CD14-positive monocyte (primary cell): Measurements from ENCODE around the gene DNAI1. TPM values are rescaled to one million over a fixed set of nuclear protein-coding genes. Genes with fewer than 3 reads are reported as not detected.

Experiments used
- DNase-seq, 3 donors: peaks; one replicate each; pipeline ENCODE4 v3.0.0-alpha.2; 2011 to 2022
- H2AFZ ChIP-seq: 2 replicates; pipeline ENCODE4 v1.6.0; 2012; ENCODE audit warnings: mild to moderate bottlenecking, low read depth, low read length, inconsistent platforms; ENCODE audit not compliant: insufficient read depth, poor library complexity, severe bottlenecking
- H3K27ac ChIP-seq, 2 donors: 1 replicate in 1 of 2; 2 replicates in 1 of 2; pipeline ENCODE4 v1.5.1; 2012 to 2013; ENCODE audit warnings: low read length in 2 of 2, control low read depth in 1 of 2, inconsistent platforms in 1 of 2, low read depth in 1 of 2, mild to moderate bottlenecking in 1 of 2
- H3K27me3 ChIP-seq, 2 donors: one replicate each; pipeline versions ENCODE4 v1.6.0 to v1.6.1; 2011 to 2013; ENCODE audit warnings: low read length in 2 of 2; ENCODE audit not compliant: control insufficient read depth in 2 of 2, insufficient read depth in 2 of 2
- H3K36me3 ChIP-seq, 2 donors: replicated peaks in 1 of 2; 1 replicate in 1 of 2; 2 replicates in 1 of 2; pipeline versions ENCODE4 v1.5.1 to v1.6.1; 2012 to 2013; ENCODE audit warnings: low read length in 2 of 2, control low read depth in 1 of 2, inconsistent platforms in 1 of 2, mild to moderate bottlenecking in 1 of 2; ENCODE audit not compliant: insufficient read depth in 2 of 2, control insufficient read depth in 1 of 2
- H3K4me1 ChIP-seq, 2 donors: 1 replicate in 1 of 2; 2 replicates in 1 of 2; pipeline versions ENCODE4 v1.5.1 to v1.6.1; 2012 to 2013; ENCODE audit warnings: low read length in 2 of 2, control low read depth in 1 of 2, inconsistent platforms in 1 of 2, mild to moderate bottlenecking in 1 of 2, moderate library complexity in 1 of 2; ENCODE audit not compliant: insufficient read depth in 2 of 2, control insufficient read depth in 1 of 2
- H3K4me2 ChIP-seq: replicated peaks from 2 replicates; pipeline ENCODE3; 2012; ENCODE audit warnings: low read length, moderate library complexity, mild to moderate bottlenecking; ENCODE audit not compliant: poor library complexity, severe bottlenecking; ENCODE audit errors: extremely low read depth
- H3K4me3 ChIP-seq, 3 experiments: fragments of 200-600 bp in 1 of 3; sonication (generic) in 1 of 3; replicated peaks in 1 of 3; 1 replicate in 2 of 3; 2 replicates in 1 of 3; pipeline ENCODE4 v1.5.1; 2011 to 2013; ENCODE audit warnings: low read length in 3 of 3, mild to moderate bottlenecking in 3 of 3, control low read depth in 2 of 3, low read depth in 2 of 3, inconsistent platforms in 1 of 3, moderate library complexity in 1 of 3
- H3K79me2 ChIP-seq: 2 replicates; pipeline ENCODE4 v1.6.0; 2012; ENCODE audit warnings: mild to moderate bottlenecking, control low read depth, inconsistent platforms, low read length, moderate library complexity; ENCODE audit not compliant: insufficient read depth
- H3K9ac ChIP-seq: 2 replicates; pipeline ENCODE4 v1.6.0; 2017; ENCODE audit warnings: low read length, mild to moderate bottlenecking; ENCODE audit not compliant: insufficient read depth, poor library complexity, severe bottlenecking
- H3K9me3 ChIP-seq, 2 donors: replicated peaks in 1 of 2; 1 replicate in 1 of 2; 2 replicates in 1 of 2; pipeline versions ENCODE4 v1.5.1 to v1.6.1; 2012 to 2013; ENCODE audit warnings: low read length in 2 of 2, control low read depth in 1 of 2; ENCODE audit not compliant: control insufficient read depth in 1 of 2, insufficient read depth in 1 of 2
- H4K20me1 ChIP-seq: 2 replicates; pipeline ENCODE4 v1.6.0; 2012; ENCODE audit warnings: mild to moderate bottlenecking, low read length, control low read depth, moderate library complexity; ENCODE audit not compliant: insufficient read depth
- H3K27ac Mint-ChIP-seq, 7 donors: one replicate each; pipeline ENCODE4 v1.8.0; 2020; ENCODE audit warnings: mild to moderate bottlenecking in 7 of 7, mixed read lengths in 7 of 7, moderate library complexity in 6 of 7, inconsistent platforms in 2 of 7
- H3K27me3 Mint-ChIP-seq, 3 donors: one replicate each; pipeline ENCODE4 v1.8.0; 2021 to 2022; ENCODE audit warnings: low read depth in 3 of 3, mild to moderate bottlenecking in 3 of 3, mixed read lengths in 3 of 3, moderate library complexity in 3 of 3, inconsistent platforms in 1 of 3
- H3K36me3 Mint-ChIP-seq, 2 donors: one replicate each; pipeline ENCODE4 v1.8.0; 2020; ENCODE audit warnings: mixed read lengths in 2 of 2, inconsistent platforms in 1 of 2, mild to moderate bottlenecking in 1 of 2
- H3K4me1 Mint-ChIP-seq: one replicate; pipeline ENCODE4 v1.8.0; 2020; ENCODE audit warnings: mild to moderate bottlenecking, mixed read lengths
- H3K4me3 Mint-ChIP-seq, 2 donors: one replicate each; pipeline ENCODE4 v1.8.0; 2020; ENCODE audit warnings: mild to moderate bottlenecking in 2 of 2, mixed read lengths in 2 of 2, moderate library complexity in 1 of 2
- H3K9me3 Mint-ChIP-seq, 7 donors: one replicate each; pipeline ENCODE4 v1.8.0; 2020 to 2022; ENCODE audit warnings: mixed read lengths in 7 of 7, mild to moderate bottlenecking in 6 of 7, moderate library complexity in 6 of 7, inconsistent platforms in 2 of 7
- CTCF ChIP-seq: fragments of 200-600 bp; IDR thresholded peaks from one replicate; pipeline ENCODE4 v1.8.0; 2022; ENCODE audit warnings: antibody characterized with exemption, mild to moderate bottlenecking
- WGBS: methylation state at CpG from one replicate; pipeline ENCODE4 v1.1.5; 2013; ENCODE audit warnings: missing lambda C conversion rate; ENCODE audit not compliant: insufficient coverage; 5-methylcytosine and 5-hydroxymethylcytosine counted together
- intact Hi-C, 2 donors: fragments of 100-400 bp; cut with micrococcal nuclease; formaldehyde crosslinking; loops; one replicate each; pipeline versions ENCODE4 v1.15.0 to v1.15.1; 2023
- polyA plus RNA-seq, 3 donors: library from polyadenylated mRNA; depleted of rRNA in 1 of 3; unstranded in 2 of 3; stranded (reverse) in 1 of 3; fragments of 300-500 nt in 2 of 3; fragments of >200 nt in 1 of 3; fragmentation: Illumina TruSeq in 2 of 3; gene quantifications; 1 replicate in 2 of 3; 2 replicates in 1 of 3; pipeline ENCODE4 v1.2.3, GENCODE V29; 2012 to 2021

DNAI1 gene
- polyA plus RNA-seq, 3 donors = not detected

DNA sequence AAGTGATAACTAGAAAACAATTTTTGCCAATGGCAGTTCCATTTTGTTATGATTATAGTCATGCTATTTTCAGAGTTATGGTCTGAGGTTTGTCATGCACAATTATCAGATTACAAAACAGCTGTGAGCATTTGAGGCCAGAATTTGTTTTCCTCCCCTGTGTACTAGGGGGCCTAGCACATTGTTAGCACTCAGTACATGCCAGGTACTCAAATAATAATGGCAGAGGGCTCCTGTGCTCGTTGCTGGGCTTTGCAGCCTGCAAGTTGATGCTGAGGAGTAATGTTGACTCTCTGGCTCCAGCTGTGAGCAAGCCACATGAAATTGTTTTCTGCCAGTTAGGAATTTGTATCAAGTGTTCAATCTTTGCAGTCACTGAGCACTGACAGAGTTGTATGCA, 6.9 kb downstream of the DNAI1 start:
- H3K27me3 ChIP-seq = peaks cover 11 to 12% of the 10 kb centered on the region in 2 donors
- no peak overlapping the region for H3K27ac ChIP-seq
- H3K4me1 ChIP-seq = no peaks in the 10 kb centered on the region
- no peaks in the 10 kb centered on the region for H3K36me3 ChIP-seq
- TF ChIP-seq CTCF = no peak
- H2AFZ ChIP-seq = no peak overlapping the region
- no peaks in the 10 kb centered on the region for H3K9me3 ChIP-seq
- peaks cover 13 to 17% (median 17%) of the 10 kb centered on the region in 3 donors for H3K27me3 Mint-ChIP-seq
- H3K4me2 ChIP-seq = no peak overlapping the region
- H4K20me1 ChIP-seq = no peaks in the 10 kb centered on the region
- no peak overlapping the region for H3K27ac Mint-ChIP-seq
- H3K36me3 Mint-ChIP-seq = no peaks in the 10 kb centered on the region
- no peak overlapping the region for H3K4me3 ChIP-seq
- no peak overlapping the region for H3K9ac ChIP-seq
- no peaks in the 10 kb centered on the region for H3K4me1 Mint-ChIP-seq
- DNase-seq = no peak
- WGBS = 38% methylated on average over 1 of the region's 1 CpG
- no peaks in the 10 kb centered on the region for H3K79me2 ChIP-seq
- H3K4me3 Mint-ChIP-seq = no peak overlapping the region
- H3K9me3 Mint-ChIP-seq = peaks cover 0 to 2% (median 0%) of the 10 kb centered on the region in 7 donors
- intact Hi-C loops = no loop called here

DNA sequence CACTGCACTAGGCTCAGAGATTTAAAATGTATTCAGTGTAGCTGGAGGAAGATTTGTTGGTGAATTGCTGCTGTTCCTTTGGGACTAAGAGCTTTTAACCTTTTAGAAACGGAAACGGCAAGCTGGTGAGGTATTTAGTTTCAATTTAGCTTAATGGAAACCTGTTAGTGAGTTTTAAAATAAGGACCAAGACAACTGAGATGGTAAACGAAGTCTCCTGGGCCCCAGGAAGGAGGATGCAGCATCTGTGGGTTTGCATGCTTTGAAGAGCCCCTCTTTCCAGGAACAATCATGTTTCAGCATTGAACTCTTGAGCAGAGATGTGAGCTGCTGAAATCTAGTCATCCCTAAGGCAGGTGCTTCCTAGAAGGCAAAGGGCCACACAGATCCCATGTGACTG, 16.5 kb downstream of the DNAI1 start:
- Histone ChIP-seq H4K20me1 (no peaks in the 10 kb centered on the region), H3K27me3 (no peaks in the 10 kb centered on the region), H3K9ac (no peak overlapping the region), H3K4me1 (no peaks in the 10 kb centered on the region), H3K79me2 (no peaks in the 10 kb centered on the region), H3K27ac (no peak overlapping the region), H3K4me3 (no peak overlapping the region), H3K4me2 (no peak overlapping the region), H3K9me3 (no peaks in the 10 kb centered on the region), H3K36me3 (no peaks in the 10 kb centered on the region), H2AFZ (no peak overlapping the region)
- TF ChIP-seq CTCF = no peak
- WGBS = 72% methylated on average over 3 of the region's 3 CpGs
- peaks cover 18 to 27% (median 22%) of the 10 kb centered on the region in 3 donors for H3K27me3 Mint-ChIP-seq
- H3K27ac Mint-ChIP-seq = no peak overlapping the region
- H3K4me1 Mint-ChIP-seq = no peaks in the 10 kb centered on the region
- no peak overlapping the region for H3K4me3 Mint-ChIP-seq
- H3K36me3 Mint-ChIP-seq = no peaks in the 10 kb centered on the region
- H3K9me3 Mint-ChIP-seq = no peaks in the 10 kb centered on the region
- intact Hi-C loops = no loop called here
- no peak for DNase-seq
